H9 (cell line): Measurements from ENCODE around the gene ATG13. TPM values are rescaled to one million over a fixed set of nuclear protein-coding genes. Genes with fewer than 3 reads are reported as not detected.
A peak's percentile ranks its signal among the peaks of the same experiment; 100 is the strongest.

Experiments used
- DNase-seq: peaks from one replicate; pipeline ENCODE4 v3.0.0-alpha.2; 2017
- H2AFZ ChIP-seq: one replicate; pipeline ENCODE4 v1.6.1; 2013; ENCODE audit warnings: mild to moderate bottlenecking, low read length, control low read depth, moderate library complexity
- H2AK5ac ChIP-seq: 2 replicates; pipeline ENCODE4 v1.6.1; 2013; ENCODE audit warnings: low read length, control low read depth, mixed read lengths; ENCODE audit not compliant: insufficient read length
- H2BK120ac ChIP-seq: one replicate; pipeline ENCODE4 v1.6.1; 2013; ENCODE audit warnings: low read depth, mild to moderate bottlenecking, low read length, control low read depth, inconsistent platforms; ENCODE audit not compliant: poor library complexity, severe bottlenecking
- H2BK12ac ChIP-seq: 2 replicates; pipeline ENCODE4 v1.6.1; 2013; ENCODE audit warnings: low read length, control low read depth, mixed read lengths, low read depth; ENCODE audit not compliant: insufficient read length
- H2BK15ac ChIP-seq: 2 replicates; pipeline ENCODE4 v1.6.1; 2013; ENCODE audit warnings: low read depth, low read length, control low read depth
- H2BK20ac ChIP-seq: one replicate; pipeline ENCODE4 v1.6.1; 2013; ENCODE audit warnings: low read depth, mild to moderate bottlenecking, low read length, control low read depth, inconsistent platforms; ENCODE audit not compliant: poor library complexity, severe bottlenecking
- H2BK5ac ChIP-seq: 2 replicates; pipeline ENCODE4 v1.6.1; 2013; ENCODE audit warnings: low read length, control low read depth, mixed read lengths; ENCODE audit not compliant: insufficient read length
- H3K14ac ChIP-seq: 2 replicates; pipeline ENCODE4 v1.6.1; 2013; ENCODE audit warnings: low read length, control low read depth; ENCODE audit not compliant: insufficient read depth
- H3K18ac ChIP-seq: 2 replicates; pipeline ENCODE4 v1.6.1; 2013; ENCODE audit warnings: low read depth, mild to moderate bottlenecking, mixed read lengths, low read length, control low read depth; ENCODE audit not compliant: insufficient read length
- H3K23ac ChIP-seq: 2 replicates; pipeline ENCODE4 v1.6.1; 2013; ENCODE audit warnings: low read length, control low read depth, mixed read lengths, low read depth; ENCODE audit not compliant: insufficient read length
- H3K23me2 ChIP-seq: 2 replicates; pipeline ENCODE4 v1.6.1; 2013; ENCODE audit warnings: low read depth, mild to moderate bottlenecking, mixed read lengths, low read length, control low read depth; ENCODE audit not compliant: insufficient read length, poor library complexity, severe bottlenecking
- H3K27ac ChIP-seq: 2 replicates; pipeline ENCODE4 v1.5.1; 2013; ENCODE audit warnings: low read length, control low read depth, mixed read lengths, low read depth; ENCODE audit not compliant: insufficient read length
- H3K27me3 ChIP-seq: 2 replicates; pipeline ENCODE4 v1.6.1; 2013; ENCODE audit warnings: low read length, control low read depth, inconsistent platforms; ENCODE audit not compliant: insufficient read depth
- H3K4ac ChIP-seq: 2 replicates; pipeline ENCODE4 v1.6.1; 2013; ENCODE audit warnings: low read depth, mild to moderate bottlenecking, control low read depth, inconsistent platforms, low read length, moderate library complexity
- H3K4me1 ChIP-seq: 2 replicates; pipeline ENCODE4 v1.6.1; 2013; ENCODE audit warnings: low read length, control low read depth, inconsistent platforms; ENCODE audit not compliant: insufficient read depth
- H3K4me2 ChIP-seq: 2 replicates; pipeline ENCODE4 v1.6.1; 2013; ENCODE audit warnings: low read length, control low read depth, mixed read lengths; ENCODE audit not compliant: insufficient read length, insufficient read depth
- H3K56ac ChIP-seq: 2 replicates; pipeline ENCODE4 v1.6.1; 2013; ENCODE audit warnings: low read depth, mild to moderate bottlenecking, mixed read lengths, low read length, control low read depth; ENCODE audit not compliant: insufficient read length
- H3K79me1 ChIP-seq: 2 replicates; pipeline ENCODE4 v1.6.1; 2013; ENCODE audit warnings: low read depth, mild to moderate bottlenecking, moderate library complexity, low read length, control low read depth, inconsistent platforms; ENCODE audit not compliant: insufficient read depth, poor library complexity, severe bottlenecking
- H3K79me2 ChIP-seq: 2 replicates; pipeline ENCODE4 v1.6.1; 2013; ENCODE audit warnings: low read length, control low read depth, inconsistent platforms; ENCODE audit not compliant: insufficient read depth
- H3K9ac ChIP-seq: 2 replicates; pipeline ENCODE4 v1.6.1; 2013; ENCODE audit warnings: low read length, control low read depth, mixed read lengths; ENCODE audit not compliant: insufficient read length; ENCODE audit errors: extremely low read depth
- H3K9me3 ChIP-seq: one replicate; pipeline ENCODE4 v1.6.1; 2013; ENCODE audit warnings: low read depth, low read length, inconsistent platforms; ENCODE audit not compliant: control insufficient read depth
- H3T11ph ChIP-seq: one replicate; pipeline ENCODE4 v1.6.1; 2013; ENCODE audit warnings: mild to moderate bottlenecking, low read length, control low read depth, inconsistent platforms
- H4K20me1 ChIP-seq: one replicate; pipeline ENCODE4 v1.6.1; 2013; ENCODE audit not compliant: control insufficient read depth, insufficient read length, insufficient read depth
- H4K5ac ChIP-seq: 2 replicates; pipeline ENCODE4 v1.6.1; 2013; ENCODE audit warnings: low read depth, mild to moderate bottlenecking, mixed read lengths, low read length, control low read depth; ENCODE audit not compliant: insufficient read length
- H4K8ac ChIP-seq: replicated peaks from 2 replicates; pipeline ENCODE4 v1.6.1; 2013; ENCODE audit warnings: low read length, control low read depth, mixed read lengths, low read depth; ENCODE audit not compliant: insufficient read length
- H4K91ac ChIP-seq: 2 replicates; pipeline ENCODE4 v1.6.1; 2013; ENCODE audit warnings: low read depth, mild to moderate bottlenecking, moderate library complexity, mixed read lengths, low read length, control low read depth; ENCODE audit not compliant: insufficient read length
- H3K27ac Mint-ChIP-seq, 3 experiments: 2 replicates in 2 of 3; 3 replicates in 1 of 3; pipeline ENCODE4 v1.8.0; 2020 to 2021; ENCODE audit warnings: mixed read lengths in 3 of 3, mild to moderate bottlenecking in 1 of 3, moderate library complexity in 1 of 3
- H3K27me3 Mint-ChIP-seq: 2 replicates; pipeline ENCODE4 v1.8.0; 2021; ENCODE audit warnings: low read depth, mild to moderate bottlenecking, moderate library complexity, mixed read lengths
- H3K36me3 Mint-ChIP-seq, 3 experiments: 2 replicates in 2 of 3; 3 replicates in 1 of 3; pipeline ENCODE4 v1.8.0; 2020 to 2021; ENCODE audit warnings: low read depth in 3 of 3, mixed read lengths in 3 of 3; ENCODE audit not compliant: insufficient read depth in 1 of 3
- H3K4me1 Mint-ChIP-seq, 2 experiments: 2 replicates each; pipeline ENCODE4 v1.8.0; 2020; ENCODE audit warnings: mixed read lengths in 2 of 2
- H3K4me3 Mint-ChIP-seq, 2 experiments: 2 replicates in 1 of 2; 3 replicates in 1 of 2; pipeline ENCODE4 v1.8.0; 2020 to 2021; ENCODE audit warnings: mild to moderate bottlenecking in 2 of 2, mixed read lengths in 2 of 2, moderate library complexity in 1 of 2
- H3K9me3 Mint-ChIP-seq, 2 experiments: 2 replicates in 1 of 2; 3 replicates in 1 of 2; pipeline ENCODE4 v1.8.0; 2020; ENCODE audit warnings: mild to moderate bottlenecking in 2 of 2, mixed read lengths in 2 of 2, moderate library complexity in 1 of 2
- WGBS: extraction: QIAGEN DNeasy Blood & Tissue Kit; methylation state at CpG from one replicate; pipeline ENCODE4 v1.1.7; 2013; ENCODE audit warnings: missing lambda C conversion rate, low lambda C conversion rate, mixed read lengths; ENCODE audit not compliant: insufficient read length; ENCODE audit errors: extremely low coverage; 5-methylcytosine and 5-hydroxymethylcytosine counted together
- total RNA-seq: library from RNA; stranded (reverse); gene quantifications from 2 replicates; pipeline ENCODE4 v1.2.1, GENCODE V29; 2021
- TF ChIP-seq, protein P1 (sequence below): fragments of 200-600 bp; sonication (generic); conservative IDR thresholded peaks from 3 replicates; pipeline ENCODE4 v1.8.0; 2021; ENCODE audit warnings: antibody characterized with exemption, mild to moderate bottlenecking

The ATG13 gene
- total RNA-seq, 1 experiment from 2014 or later = 79.1 TPM

DNA sequence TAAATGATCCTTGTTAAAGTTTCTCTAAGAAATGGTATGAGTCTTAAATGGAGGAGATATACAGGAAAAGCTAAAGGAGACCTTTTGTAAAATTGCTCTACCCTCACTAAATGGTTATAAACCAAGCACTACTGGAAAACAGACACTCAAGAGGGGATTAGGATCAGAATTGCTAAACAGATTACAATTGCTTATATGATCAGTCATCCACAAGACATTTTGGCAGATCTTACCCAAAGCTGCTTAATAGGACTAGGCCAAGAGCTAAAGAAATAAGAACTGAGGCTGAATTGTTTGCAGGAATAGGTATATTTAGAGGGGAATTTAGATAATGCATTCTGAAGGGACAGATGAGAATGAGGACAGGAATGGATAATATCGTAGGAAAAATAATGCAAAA lies 9.8 kb upstream of the ATG13 start:
- Histone ChIP-seq H3K79me1 (no peaks in the 10 kb centered on the region), H2BK20ac (no peak overlapping the region), H2BK15ac (no peak overlapping the region), H4K5ac (no peak overlapping the region), H2BK120ac (no peak overlapping the region), H3K18ac (no peak overlapping the region), H3K27me3 (no peaks in the 10 kb centered on the region), H3K4me2 (no peak overlapping the region), H3K23ac (no peak overlapping the region), H4K8ac (no peak overlapping the region), H3K23me2 (no peaks in the 10 kb centered on the region), H4K91ac (no peak overlapping the region), H3K4ac (no peak overlapping the region), H3K9me3 (no peaks in the 10 kb centered on the region), H2AFZ (no peak overlapping the region), H2AK5ac (no peak overlapping the region), H3K27ac (no peak overlapping the region), H4K20me1 (no peaks in the 10 kb centered on the region), H3K14ac (no peak overlapping the region), H3K9ac (no peak overlapping the region), H2BK5ac (no peak overlapping the region), H3T11ph (no peak overlapping the region), H3K56ac (no peak overlapping the region), H3K4me1 (no peaks in the 10 kb centered on the region), H2BK12ac (no peak overlapping the region), H3K79me2 (no peaks in the 10 kb centered on the region)
- Mint-ChIP-seq H3K36me3 (peaks cover 0 to 1% (median 0%) of the 10 kb centered on the region in 3 experiments; a peak in 2 of 7 replicates), H3K9me3 (no peaks in the 10 kb centered on the region), H3K27ac (0 out of 7 replicates have a peak overlapping the region, but pooled peaks of 1 of the 3 experiments have one; percentile 0), H3K27me3 (no peaks in the 10 kb centered on the region), H3K4me3 (no peak overlapping the region), H3K4me1 (no peaks in the 10 kb centered on the region)
- WGBS = no CpG with 5 or more reads among the region's 1 CpG
- no peak for DNase-seq
- TF ChIP-seq, protein P1, sequence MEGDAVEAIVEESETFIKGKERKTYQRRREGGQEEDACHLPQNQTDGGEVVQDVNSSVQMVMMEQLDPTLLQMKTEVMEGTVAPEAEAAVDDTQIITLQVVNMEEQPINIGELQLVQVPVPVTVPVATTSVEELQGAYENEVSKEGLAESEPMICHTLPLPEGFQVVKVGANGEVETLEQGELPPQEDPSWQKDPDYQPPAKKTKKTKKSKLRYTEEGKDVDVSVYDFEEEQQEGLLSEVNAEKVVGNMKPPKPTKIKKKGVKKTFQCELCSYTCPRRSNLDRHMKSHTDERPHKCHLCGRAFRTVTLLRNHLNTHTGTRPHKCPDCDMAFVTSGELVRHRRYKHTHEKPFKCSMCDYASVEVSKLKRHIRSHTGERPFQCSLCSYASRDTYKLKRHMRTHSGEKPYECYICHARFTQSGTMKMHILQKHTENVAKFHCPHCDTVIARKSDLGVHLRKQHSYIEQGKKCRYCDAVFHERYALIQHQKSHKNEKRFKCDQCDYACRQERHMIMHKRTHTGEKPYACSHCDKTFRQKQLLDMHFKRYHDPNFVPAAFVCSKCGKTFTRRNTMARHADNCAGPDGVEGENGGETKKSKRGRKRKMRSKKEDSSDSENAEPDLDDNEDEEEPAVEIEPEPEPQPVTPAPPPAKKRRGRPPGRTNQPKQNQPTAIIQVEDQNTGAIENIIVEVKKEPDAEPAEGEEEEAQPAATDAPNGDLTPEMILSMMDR = no peak
